SK-N-MC (cell line): ENCODE data around the gene IGFN1.

Experiments used
- DNase-seq: peaks from one replicate; pipeline ENCODE4 v3.0.0-alpha.2; 2011; ENCODE audit warnings: low read depth, low spot score
- H3K27ac ChIP-seq: fragments of 200-600 bp; sonication (generic); 2 replicates; pipeline ENCODE4 v1.5.1; 2016; ENCODE audit warnings: mixed run types
- H3K36me3 ChIP-seq: fragments of 200-600 bp; sonication (generic); 2 replicates; pipeline ENCODE4 v1.6.1; 2017; ENCODE audit warnings: antibody characterized with exemption, low read length, mixed read lengths; ENCODE audit not compliant: insufficient read depth
- H3K4me3 ChIP-seq: fragments of 200-600 bp; sonication (generic); 2 replicates; pipeline ENCODE4 v1.5.1; 2016
- H3K9ac ChIP-seq: fragments of 200-600 bp; sonication (generic); 2 replicates; pipeline ENCODE4 v1.8.0; 2017; ENCODE audit warnings: mixed run types, mixed read lengths; ENCODE audit not compliant: insufficient read length
- H3K9me3 ChIP-seq: fragments of 200-600 bp; sonication (generic); 2 replicates; pipeline ENCODE4 v1.6.1; 2017; ENCODE audit warnings: low read depth, mild to moderate bottlenecking, antibody characterized with exemption, low read length, moderate library complexity, mixed read lengths
- EZH2 ChIP-seq: fragments of 200-600 bp; sonication (generic); IDR thresholded peaks from one replicate; pipeline ENCODE4 v1.6.1; 2017; ENCODE audit warnings: antibody characterized with exemption
- FOXP2 ChIP-seq: optimal IDR thresholded peaks from 2 replicates; pipeline ENCODE3; 2011; ENCODE audit warnings: mild to moderate bottlenecking, moderate library complexity; ENCODE audit not compliant: insufficient read depth; ENCODE audit errors: extremely low read length, control extremely low read depth
- POLR2AphosphoS5 ChIP-seq: IDR thresholded peaks from 2 replicates; pipeline ENCODE4 v1.6.1; 2012; ENCODE audit warnings: mild to moderate bottlenecking, low read depth, low read length, borderline replicate concordance

The IGFN1 gene

GRCh38 chr1:201169971-201170532, 20.6 kb upstream of the IGFN1 start:
- no peak overlapping the region for H3K9ac ChIP-seq
- H3K9me3 ChIP-seq, result no peaks in the 10 kb centered on the region
- no peak for TF ChIP-seq EZH2
- no peak for TF ChIP-seq POLR2AphosphoS5
- TF ChIP-seq FOXP2, result no peak
- H3K36me3 ChIP-seq, result no peaks in the 10 kb centered on the region
- H3K27ac ChIP-seq, result no peak overlapping the region
- no peak for DNase-seq
- H3K4me3 ChIP-seq, result no peak overlapping the region

- Histone ChIP-seq H3K9me3 (no peaks in the 10 kb centered on the region), H3K4me3 (no peak overlapping the region), H3K36me3 (no peaks in the 10 kb centered on the region), H3K27ac (no peak overlapping the region), H3K9ac (no peak overlapping the region)
- TF ChIP-seq FOXP2 (no peak), POLR2AphosphoS5 (no peak), EZH2 (no peak)
- DNase-seq, result no peak
Measured at GRCh38 chr1:201170533-201171062, 20.0 kb upstream of the IGFN1 start.

- no peaks in the 10 kb centered on the region for H3K9me3 ChIP-seq
- no peak overlapping the region for H3K27ac ChIP-seq
- no peak overlapping the region for H3K4me3 ChIP-seq
- TF ChIP-seq EZH2 (no peak), FOXP2 (no peak), POLR2AphosphoS5 (no peak)
- no peak overlapping the region for H3K9ac ChIP-seq
- no peaks in the 10 kb centered on the region for H3K36me3 ChIP-seq
- no peak for DNase-seq
Measured at GRCh38 chr1:201171063-201172036, 19.3 kb upstream of the IGFN1 start.

GRCh38 chr1:201172326-201172725, 18.3 kb upstream of the IGFN1 start:
- Histone ChIP-seq H3K4me3 (no peak overlapping the region), H3K9ac (no peak overlapping the region), H3K36me3 (no peaks in the 10 kb centered on the region), H3K9me3 (no peaks in the 10 kb centered on the region), H3K27ac (no peak overlapping the region)
- TF ChIP-seq FOXP2 (no peak), EZH2 (no peak), POLR2AphosphoS5 (no peak)
- DNase-seq, result no peak

GRCh38 chr1:201172999-201173610, 17.5 kb upstream of the IGFN1 start:
- TF ChIP-seq FOXP2 (no peak), EZH2 (no peak), POLR2AphosphoS5 (no peak)
- no peak for DNase-seq
- no peaks in the 10 kb centered on the region for H3K9me3 ChIP-seq
- no peaks in the 10 kb centered on the region for H3K36me3 ChIP-seq
- no peak overlapping the region for H3K4me3 ChIP-seq
- no peak overlapping the region for H3K9ac ChIP-seq
- no peak overlapping the region for H3K27ac ChIP-seq

- no peak overlapping the region for H3K27ac ChIP-seq
- TF ChIP-seq EZH2 (no peak), FOXP2 (no peak), POLR2AphosphoS5 (no peak)
Measured at GRCh38 chr1:201173736-201174135, 16.9 kb upstream of the IGFN1 start.

GRCh38 chr1:201175820-201176500, 14.7 kb upstream of the IGFN1 start:
- no peak for TF ChIP-seq EZH2
- no peak for TF ChIP-seq FOXP2
- TF ChIP-seq POLR2AphosphoS5, result no peak
- no peaks in the 10 kb centered on the region for H3K36me3 ChIP-seq

More at GRCh38 chr1:201173736-201174135, 16.9 kb upstream of the IGFN1 start:
- Histone ChIP-seq H3K4me3 (no peak overlapping the region), H3K9ac (no peak overlapping the region), H3K36me3 (no peaks in the 10 kb centered on the region), H3K9me3 (no peaks in the 10 kb centered on the region)
- DNase-seq, result no peak

GRCh38 chr1:201176940-201177339, 13.7 kb upstream of the IGFN1 start:
- H3K9me3 ChIP-seq, result no peaks in the 10 kb centered on the region
- no peaks in the 10 kb centered on the region for H3K36me3 ChIP-seq
- TF ChIP-seq FOXP2 (no peak), EZH2 (no peak), POLR2AphosphoS5 (no peak)
- no peak overlapping the region for H3K4me3 ChIP-seq
- no peak for DNase-seq
- no peak overlapping the region for H3K27ac ChIP-seq
- H3K9ac ChIP-seq, result no peak overlapping the region

More at GRCh38 chr1:201175820-201176500, 14.7 kb upstream of the IGFN1 start:
- Histone ChIP-seq H3K9me3 (no peaks in the 10 kb centered on the region), H3K4me3 (no peak overlapping the region), H3K9ac (no peak overlapping the region), H3K27ac (no peak overlapping the region)
- no peak for DNase-seq
